Naive thymus-derived CD4-positive, alpha-beta T cell (primary cell): ENCODE results near the gene ITK. TPM values are rescaled to one million over a fixed set of nuclear protein-coding genes. Genes with fewer than 3 reads are reported as not detected.
A peak's percentile ranks its signal among the peaks of the same experiment; 100 is the strongest.

Experiments
- ATAC-seq: fragments of 150-1000 bp; cut with Tn5 transposase; 2 replicates; pipeline ENCODE4 v1.10.0; 2021; ENCODE audit warnings: mild to moderate bottlenecking, moderate library complexity
- CTCF ChIA-PET: fragments of 350-600 bp; sonication (Branson Sonifier 250); formaldehyde crosslinking; loops from one replicate; lab custom pipeline; 2021; ENCODE audit warnings: antibody characterized with exemption; lab: Charles Lee
- POLR2A ChIA-PET: fragments of 350-600 bp; sonication (Branson Sonifier 250); formaldehyde crosslinking; loops from one replicate; lab custom pipeline; 2021; ENCODE audit warnings: antibody characterized with exemption, inconsistent platforms; lab: Charles Lee
- DNase-seq, 9 donors: peaks; one replicate each; pipeline versions ENCODE4 v3.0.0 to v3.0.0-alpha.2; 2020 to 2022; ENCODE audit warnings: mixed read lengths in 1 of 9
- H3K27ac ChIP-seq: one replicate; pipeline ENCODE4 v1.7.0; 2013; ENCODE audit warnings: mild to moderate bottlenecking, low read depth, low read length, moderate library complexity
- H3K27me3 ChIP-seq, 2 donors: one replicate each; pipeline ENCODE4 v1.7.0; 2013; ENCODE audit warnings: low read length in 2 of 2, mild to moderate bottlenecking in 2 of 2, moderate library complexity in 2 of 2; ENCODE audit not compliant: control insufficient read depth in 2 of 2, insufficient read depth in 2 of 2
- H3K36me3 ChIP-seq, 3 experiments: 1 replicate in 2 of 3; 2 replicates in 1 of 3; pipeline ENCODE4 v1.7.0; 2013; ENCODE audit warnings: low read length in 3 of 3, mild to moderate bottlenecking in 3 of 3, moderate library complexity in 1 of 3; ENCODE audit not compliant: insufficient read depth in 3 of 3, control insufficient read depth in 2 of 3
- H3K4me1 ChIP-seq, 2 donors: one replicate each; pipeline ENCODE4 v1.7.0; 2013; ENCODE audit warnings: low read length in 2 of 2, mild to moderate bottlenecking in 2 of 2, moderate library complexity in 1 of 2; ENCODE audit not compliant: control insufficient read depth in 2 of 2, insufficient read depth in 2 of 2
- H3K4me3 ChIP-seq: 2 replicates; pipeline ENCODE4 v1.7.0; 2013; ENCODE audit warnings: mild to moderate bottlenecking, low read length
- H3K9me3 ChIP-seq, 3 experiments: 1 replicate in 2 of 3; 2 replicates in 1 of 3; pipeline ENCODE4 v1.7.0; 2013; ENCODE audit warnings: low read length in 3 of 3; ENCODE audit not compliant: control insufficient read depth in 2 of 3
- H3K27ac Mint-ChIP-seq, 9 donors: one replicate each; pipeline ENCODE4 v1.8.0; 2020 to 2022; ENCODE audit warnings: mixed read lengths in 9 of 9, mild to moderate bottlenecking in 8 of 9, moderate library complexity in 5 of 9, inconsistent platforms in 2 of 9
- H3K27me3 Mint-ChIP-seq, 5 donors: one replicate each; pipeline ENCODE4 v1.8.0; 2021 to 2022; ENCODE audit warnings: mixed read lengths in 5 of 5, mild to moderate bottlenecking in 1 of 5
- H3K36me3 Mint-ChIP-seq, 5 donors: one replicate each; pipeline ENCODE4 v1.8.0; 2020 to 2022; ENCODE audit warnings: mixed read lengths in 5 of 5, mild to moderate bottlenecking in 3 of 5, inconsistent platforms in 1 of 5
- H3K4me1 Mint-ChIP-seq, 7 donors: one replicate each; pipeline ENCODE4 v1.8.0; 2020 to 2022; ENCODE audit warnings: mixed read lengths in 7 of 7, mild to moderate bottlenecking in 3 of 7, inconsistent platforms in 1 of 7
- H3K4me3 Mint-ChIP-seq, 10 donors: one replicate each; pipeline ENCODE4 v1.8.0; 2020 to 2022; ENCODE audit warnings: mild to moderate bottlenecking in 10 of 10, mixed read lengths in 10 of 10, moderate library complexity in 6 of 10, inconsistent platforms in 2 of 10
- H3K9me3 Mint-ChIP-seq, 11 donors: one replicate each; pipeline ENCODE4 v1.8.0; 2020 to 2022; ENCODE audit warnings: mixed read lengths in 11 of 11, mild to moderate bottlenecking in 4 of 11, inconsistent platforms in 1 of 11, moderate library complexity in 1 of 11
- intact Hi-C, 2 donors: fragments of 100-400 bp; cut with micrococcal nuclease; formaldehyde crosslinking; loops; one replicate each; pipeline ENCODE4 v1.15.1; 2023
- polyA plus RNA-seq, 2 donors: library from polyadenylated mRNA; unstranded; fragments of 300-500 nt; fragmentation: Illumina TruSeq; gene quantifications; one replicate each; pipeline ENCODE4 v1.2.3, GENCODE V29; 2021
- total RNA-seq, 6 experiments: library from RNA in 5 of 6; stranded (reverse) in 5 of 6; gene quantifications; 1 replicate in 5 of 6; 2 replicates in 1 of 6; pipeline ENCODE4 v1.2.3 and lab custom pipeline; 2021 to 2026

Gene ITK
- total and polyA plus RNA-seq, 7 experiments from 2014 or later = 183 to 481 (median 294) TPM

GRCh38 chr5:157301066-157301465, 120.4 kb downstream of the ITK start:
- Histone ChIP-seq H3K9me3 (no peaks in the 10 kb centered on the region), H3K36me3 (peaks cover 16 to 71% (median 29%) of the 10 kb centered on the region in 3 experiments), H3K4me1 (peaks cover 24 to 29% of the 10 kb centered on the region in 2 donors), H3K4me3 (no peak overlapping the region), H3K27ac (peak overlapping the region; percentile 11), H3K27me3 (no peaks in the 10 kb centered on the region)
- H3K27me3 Mint-ChIP-seq = no peaks in the 10 kb centered on the region
- ATAC-seq = no peak
- H3K27ac Mint-ChIP-seq = peak overlapping the region; percentile 48 to 97 (median 83)
- peaks cover 28 to 55% (median 49%) of the 10 kb centered on the region in 7 donors for H3K4me1 Mint-ChIP-seq
- DNase-seq = no peak
- ChIA-PET CTCF (no interaction called here), POLR2A (interaction anchor here (0.9 to 1.1 kb wide), 4 partner anchors 16 to 97 kb away, joined by 3 read pairs; no protein-coding TSS in a partner anchor)
- H3K36me3 Mint-ChIP-seq = peaks cover 30 to 58% (median 50%) of the 10 kb centered on the region in 5 donors
- no peak overlapping the region for H3K4me3 Mint-ChIP-seq
- H3K9me3 Mint-ChIP-seq = no peaks in the 10 kb centered on the region
- intact Hi-C loops = loop anchor here in 1 of 2 donors (10.0 kb wide), 1 partner anchor 386 kb away; no protein-coding TSS in a partner anchor

DNA sequence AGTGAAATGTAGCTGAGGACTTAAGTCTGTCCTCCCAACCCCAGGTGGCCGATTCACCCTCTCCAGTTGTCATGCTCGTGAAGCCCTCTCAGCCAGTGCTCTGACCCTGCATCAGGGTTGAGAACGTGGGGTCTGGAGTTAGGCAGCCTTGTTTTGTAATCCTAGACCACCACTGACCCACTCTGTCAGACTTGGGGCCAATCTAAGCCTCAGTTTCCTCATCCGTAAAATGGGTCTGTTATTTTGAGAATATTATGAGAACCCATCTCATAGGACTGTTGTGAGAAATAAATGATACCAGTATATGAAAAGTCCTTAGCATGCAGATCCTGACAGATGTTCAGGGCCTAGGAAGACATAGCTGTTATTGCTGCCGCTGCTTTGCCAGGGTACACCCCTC, 122.4 kb downstream of the ITK start:
- Mint-ChIP-seq H3K36me3 (peaks cover 26 to 54% (median 46%) of the 10 kb centered on the region in 5 donors), H3K27ac (peak overlapping the region; percentile 83 to 97 (median 94)), H3K4me3 (peak overlapping the region in 4 of 10 donors; percentile 77 to 81 (median 80)), H3K4me1 (peaks cover 44 to 67% (median 60%) of the 10 kb centered on the region in 7 donors), H3K9me3 (no peaks in the 10 kb centered on the region), H3K27me3 (no peaks in the 10 kb centered on the region)
- CTCF ChIA-PET = interaction anchor here (0.9 to 2.5 kb wide), 11 partner anchors 12 to 154 kb away, joined by 3 to 26 read pairs (median 4); no protein-coding TSS in a partner anchor
- Histone ChIP-seq H3K27ac (peak overlapping the region; percentile 62), H3K27me3 (no peaks in the 10 kb centered on the region), H3K4me1 (peaks cover 44 to 48% of the 10 kb centered on the region in 2 donors), H3K9me3 (no peaks in the 10 kb centered on the region), H3K36me3 (peaks cover 11 to 60% (median 17%) of the 10 kb centered on the region in 3 experiments), H3K4me3 (no peak overlapping the region)
- ATAC-seq = no peak
- intact Hi-C loops = loop anchor here (1.0 to 10.0 kb wide), 8 partner anchors 9 to 388 kb away; partner anchors contain the start of gene CYFIP2 (in 1 of the 2)
- no peak for DNase-seq
- POLR2A ChIA-PET = interaction anchor here (0.8 to 5.8 kb wide), 21 partner anchors 9 to 578 kb away, joined by 3 to 56 read pairs (median 5); partner anchors contain the start of genes CYFIP2 and MED7

DNA sequence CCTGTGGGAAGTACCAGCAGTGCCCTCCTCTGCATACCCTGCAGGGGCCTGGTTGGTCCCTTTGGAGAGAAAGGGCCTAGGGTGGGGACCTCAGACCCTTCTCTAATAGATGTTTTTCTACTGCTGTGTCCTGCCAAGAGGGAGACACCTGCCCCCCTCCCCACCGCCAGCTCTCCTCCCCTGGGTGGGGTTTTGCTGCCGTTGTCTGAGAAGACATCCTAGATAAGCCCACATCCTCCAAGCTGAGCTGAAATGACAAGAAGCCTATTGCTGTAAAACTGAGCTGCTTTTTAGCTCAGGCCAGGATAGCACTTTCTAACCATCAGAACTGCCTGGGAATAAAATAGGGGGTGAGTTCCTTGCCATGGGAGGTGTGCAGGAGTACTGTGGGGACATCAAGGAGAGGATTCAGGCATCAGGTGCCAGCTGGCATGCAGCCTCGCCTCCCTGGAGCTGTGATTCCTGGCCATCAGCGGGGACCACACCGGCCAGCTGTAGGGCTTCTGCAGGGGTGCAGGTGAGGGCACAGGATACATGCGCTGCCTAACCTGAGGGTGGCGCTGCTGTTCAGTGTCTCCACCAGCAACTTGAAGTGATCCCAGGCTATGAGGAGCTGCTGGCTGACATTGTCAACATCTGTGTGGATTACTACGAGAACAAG, 123.2 kb downstream of the ITK start:
- peak; percentile 80 for ATAC-seq
- Histone ChIP-seq H3K27ac (peak overlapping the region; percentile 62), H3K4me3 (peak overlapping the region; percentile 50), H3K27me3 (no peaks in the 10 kb centered on the region), H3K9me3 (no peaks in the 10 kb centered on the region), H3K4me1 (peaks cover 51 to 56% of the 10 kb centered on the region in 2 donors), H3K36me3 (peaks cover 5 to 62% (median 14%) of the 10 kb centered on the region in 3 experiments)
- Mint-ChIP-seq H3K27ac (peak overlapping the region; percentile 83 to 97 (median 94)), H3K36me3 (peaks cover 22 to 54% (median 42%) of the 10 kb centered on the region in 5 donors), H3K9me3 (no peaks in the 10 kb centered on the region), H3K27me3 (no peaks in the 10 kb centered on the region), H3K4me1 (peaks cover 48 to 74% (median 65%) of the 10 kb centered on the region in 7 donors), H3K4me3 (peak overlapping the region; percentile 71 to 89 (median 82))
- peak; percentile 38 to 79 (median 67) for DNase-seq
- CTCF ChIA-PET = interaction anchor here (0.6 to 2.5 kb wide), 25 partner anchors 11 to 439 kb away, joined by 3 to 26 read pairs (median 3); no protein-coding TSS in a partner anchor
- intact Hi-C loops = loop anchor here (1.0 to 10.0 kb wide), 10 partner anchors 9 to 389 kb away; partner anchors contain the start of gene CYFIP2 (in 1 of the 2)
- POLR2A ChIA-PET = interaction anchor here (0.6 to 5.8 kb wide), 25 partner anchors 9 to 579 kb away, joined by 3 to 56 read pairs (median 5); partner anchors contain the start of genes CYFIP2, ITK and MED7

Other genes starting within 250 kb of the ITK start
- 10 to 100 TPM in 3 of 5 experiments, 1 to 10 TPM in 2; 2.3 to 31.1 (median 12.2) TPM for gene TIMD4, start 217.6 kb upstream of the ITK start, total RNA-seq
- gene TIMD4, start 217.6 kb upstream of the ITK start, polyA plus RNA-seq = 1 to 10 TPM; 1.6 TPM
- 10 to 100 TPM in 2 of 5 experiments, 1 to 10 TPM in 3; 5.1 to 32.3 (median 9.1) TPM for gene HAVCR1, start 121.7 kb upstream of the ITK start, total RNA-seq
- 1 to 10 TPM; 2.1 to 4.6 TPM for gene HAVCR1, start 121.7 kb upstream of the ITK start, polyA plus RNA-seq
- gene HAVCR2, start 71.8 kb upstream of the ITK start, total RNA-seq = 100 to 1,000 TPM in 1 of 5 experiments, 10 to 100 TPM in 1, 1 to 10 TPM in 3; 5.1 to 110 (median 5.5) TPM
- 1 to 10 TPM; 2.2 to 4.7 TPM for gene HAVCR2, start 71.8 kb upstream of the ITK start, polyA plus RNA-seq
- gene MED7, start 38.0 kb upstream of the ITK start, total RNA-seq = 10 to 100 TPM in 3 of 5 experiments, 1 to 10 TPM in 2; 5.8 to 18.5 (median 14.2) TPM
- gene MED7, start 38.0 kb upstream of the ITK start, polyA plus RNA-seq = 10 to 100 TPM; 13.5 to 20.5 TPM
- not detected for gene GARIN3, start 14.6 kb upstream of the ITK start, total RNA-seq
- gene GARIN3, start 14.6 kb upstream of the ITK start, polyA plus RNA-seq = under 1 TPM in 1 of 2 donors, not detected in 1; 0.07 TPM
- 100 to 1,000 TPM; 386 to 449 (median 401) TPM for gene CYFIP2, start 85.3 kb downstream of the ITK start, total RNA-seq
- 100 to 1,000 TPM; 522 to 755 TPM for gene CYFIP2, start 85.3 kb downstream of the ITK start, polyA plus RNA-seq